Upper lobe of right lung (tissue), 1 donor: ENCODE results near the gene TPST2. TPM values are rescaled to one million over a fixed set of nuclear protein-coding genes. Genes with fewer than 3 reads are reported as not detected.

Source experiments
- ATAC-seq: fragments of 200-7000 bp; cut with Tn5 transposase; one replicate; pipeline ENCODE4 v1.9.1; 2020; ENCODE audit warnings: mild to moderate bottlenecking, moderate library complexity
- DNase-seq: peaks from one replicate; pipeline ENCODE4 v3.0.0-alpha.2; 2020
- H3K27ac ChIP-seq: fragments of 200-600 bp; one replicate; pipeline ENCODE4 v1.8.0; 2022
- H3K27me3 ChIP-seq: fragments of 200-600 bp; one replicate; pipeline ENCODE4 v1.8.0; 2022; ENCODE audit warnings: mild to moderate bottlenecking
- H3K36me3 ChIP-seq: fragments of 200-600 bp; one replicate; pipeline ENCODE4 v1.8.0; 2022
- H3K4me1 ChIP-seq: fragments of 200-600 bp; one replicate; pipeline ENCODE4 v1.8.0; 2022
- H3K4me3 ChIP-seq: fragments of 200-600 bp; one replicate; pipeline ENCODE4 v1.8.0; 2022; ENCODE audit warnings: mild to moderate bottlenecking
- H3K9me3 ChIP-seq: fragments of 200-600 bp; one replicate; pipeline ENCODE4 v1.8.0; 2022
- intact Hi-C: fragments of 100-400 bp; cut with DNase I; formaldehyde crosslinking; loops from one replicate; pipeline ENCODE4 v1.11.0; 2022
- total RNA-seq: library from RNA; stranded (reverse); fragmentation: NEBNext Ultra II Directional; extraction: Animal tissue kit (Norgen Biotek cat#: 25700); gene quantifications from one replicate; pipeline ENCODE4 v1.2.1, GENCODE V29; 2021
- TF ChIP-seq, protein P1 (sequence below): fragments of 200-600 bp; IDR thresholded peaks from one replicate; pipeline ENCODE4 v1.8.0; 2022; ENCODE audit warnings: antibody characterized with exemption
- donor health status: DM: no; HTN: yes; CAD: no; lungs with severe emphysema.

The TPST2 gene
- total RNA-seq, 1 donor from 2014 or later = 83.1 TPM

DNA sequence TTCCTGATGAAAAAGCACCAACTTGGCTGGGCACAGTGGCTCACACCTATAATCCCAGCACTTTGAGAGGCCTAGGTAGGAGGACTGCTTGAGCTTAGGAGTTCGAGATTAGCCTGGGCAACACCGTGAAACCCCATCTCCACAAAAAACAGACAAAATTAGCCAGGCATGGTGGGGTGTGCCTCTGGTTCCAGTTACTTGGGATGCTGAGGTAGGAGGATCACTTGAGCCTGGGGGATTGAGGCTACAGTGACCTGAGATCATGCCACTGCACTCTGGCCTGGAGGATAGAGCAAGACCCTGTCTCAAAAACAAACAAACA, 109.4 kb downstream of the TPST2 start:
- no peak overlapping the region for H3K4me3 ChIP-seq
- no peak overlapping the region for H3K27ac ChIP-seq
- H3K27me3 ChIP-seq = no peaks in the 10 kb centered on the region
- DNase-seq = no peak
- peaks cover 25% of the 10 kb centered on the region for H3K36me3 ChIP-seq
- peaks cover 55% of the 10 kb centered on the region for H3K4me1 ChIP-seq
- no peaks in the 10 kb centered on the region for H3K9me3 ChIP-seq
- intact Hi-C loops = no loop called here
- TF ChIP-seq, protein P1, sequence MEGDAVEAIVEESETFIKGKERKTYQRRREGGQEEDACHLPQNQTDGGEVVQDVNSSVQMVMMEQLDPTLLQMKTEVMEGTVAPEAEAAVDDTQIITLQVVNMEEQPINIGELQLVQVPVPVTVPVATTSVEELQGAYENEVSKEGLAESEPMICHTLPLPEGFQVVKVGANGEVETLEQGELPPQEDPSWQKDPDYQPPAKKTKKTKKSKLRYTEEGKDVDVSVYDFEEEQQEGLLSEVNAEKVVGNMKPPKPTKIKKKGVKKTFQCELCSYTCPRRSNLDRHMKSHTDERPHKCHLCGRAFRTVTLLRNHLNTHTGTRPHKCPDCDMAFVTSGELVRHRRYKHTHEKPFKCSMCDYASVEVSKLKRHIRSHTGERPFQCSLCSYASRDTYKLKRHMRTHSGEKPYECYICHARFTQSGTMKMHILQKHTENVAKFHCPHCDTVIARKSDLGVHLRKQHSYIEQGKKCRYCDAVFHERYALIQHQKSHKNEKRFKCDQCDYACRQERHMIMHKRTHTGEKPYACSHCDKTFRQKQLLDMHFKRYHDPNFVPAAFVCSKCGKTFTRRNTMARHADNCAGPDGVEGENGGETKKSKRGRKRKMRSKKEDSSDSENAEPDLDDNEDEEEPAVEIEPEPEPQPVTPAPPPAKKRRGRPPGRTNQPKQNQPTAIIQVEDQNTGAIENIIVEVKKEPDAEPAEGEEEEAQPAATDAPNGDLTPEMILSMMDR = no peak
- ATAC-seq = no peak

DNA sequence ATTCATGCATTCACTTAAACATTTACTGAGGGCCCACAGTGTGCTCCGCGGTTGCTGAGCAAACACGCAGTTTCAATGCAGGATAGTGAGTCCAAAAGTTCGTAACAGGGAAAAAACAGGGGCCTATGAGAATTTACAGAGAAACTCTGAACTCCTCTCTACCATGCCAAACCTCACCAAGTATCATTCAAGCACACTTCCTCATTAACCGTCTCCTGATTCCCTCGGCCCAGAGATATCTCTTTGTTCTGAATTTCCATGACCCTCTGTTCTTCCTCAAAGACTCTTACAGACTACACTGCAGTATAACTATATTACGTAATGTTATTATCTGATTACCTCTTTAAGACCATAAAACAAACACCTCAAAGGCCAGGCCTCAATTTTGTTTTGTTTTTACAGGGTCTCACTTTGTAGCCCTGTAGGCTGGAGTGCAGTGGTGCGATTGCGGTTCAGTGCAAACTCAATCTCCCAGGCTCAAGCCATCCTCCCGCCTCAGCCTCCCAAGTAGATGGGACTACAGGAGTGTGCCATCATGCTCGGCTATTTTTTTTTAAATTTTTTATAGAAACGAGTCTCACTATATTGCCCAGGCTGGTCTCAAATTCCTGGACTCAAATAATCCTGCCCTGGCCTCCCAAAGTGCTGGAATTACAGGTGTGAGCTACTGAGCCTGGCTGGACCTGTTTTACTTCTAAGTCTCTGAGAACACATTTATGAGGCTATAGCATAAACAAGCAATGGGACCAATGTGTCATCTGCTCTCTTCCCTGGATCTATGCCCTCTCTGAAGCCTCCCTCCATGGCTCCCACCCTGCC, 109.9 kb downstream of the TPST2 start:
- peak; percentile 10 for ATAC-seq

DNA sequence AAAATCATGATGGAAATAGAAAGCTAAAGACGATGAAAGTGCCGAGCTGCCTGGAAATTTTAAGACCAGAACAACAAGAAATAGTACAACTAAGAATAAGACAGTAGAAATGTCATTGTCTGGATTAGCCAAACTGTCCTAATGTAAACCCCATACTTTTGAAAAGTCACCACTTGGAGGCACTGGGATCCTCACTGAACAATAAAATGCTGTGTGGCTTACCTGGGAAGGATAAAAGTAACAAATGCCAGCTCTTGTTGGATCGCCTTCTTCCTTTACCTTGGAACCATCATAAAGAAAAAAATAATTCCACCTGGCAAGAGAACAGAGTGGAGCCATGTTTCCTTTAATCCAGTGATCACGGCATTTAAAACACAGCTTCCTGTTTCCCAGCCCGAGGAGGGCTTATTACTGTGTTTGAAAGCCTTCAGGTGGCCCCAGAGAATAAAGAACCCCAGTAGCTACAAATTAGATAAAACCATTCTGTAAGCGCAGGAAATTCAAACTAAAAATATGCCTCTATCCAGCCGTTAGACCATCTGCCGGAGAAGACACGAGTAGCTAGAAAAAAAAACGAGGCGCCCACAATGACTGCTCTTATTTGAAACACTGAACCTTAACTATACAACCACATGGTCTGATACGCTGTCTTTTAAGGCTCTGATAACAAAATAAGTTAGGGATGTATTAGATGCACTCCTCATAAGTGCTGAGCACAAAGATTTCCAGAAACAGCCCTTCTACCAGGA, 110.7 kb downstream of the TPST2 start:
- DNase-seq = no peak
- intact Hi-C loops = no loop called here
- ATAC-seq = no peak
- Histone ChIP-seq H3K36me3 (peaks cover 34% of the 10 kb centered on the region), H3K9me3 (no peaks in the 10 kb centered on the region), H3K27ac (peak overlapping the region; percentile 47), H3K4me3 (peak overlapping the region; percentile 28), H3K4me1 (peaks cover 42% of the 10 kb centered on the region), H3K27me3 (no peaks in the 10 kb centered on the region)
- TF ChIP-seq, protein P1 = no peak

More for the DNA sequence above, 109.9 kb downstream of the TPST2 start:
- intact Hi-C loops = no loop called here
- TF ChIP-seq, protein P1 = no peak
- Histone ChIP-seq H3K4me3 (peak overlapping the region; percentile 28), H3K36me3 (peaks cover 31% of the 10 kb centered on the region), H3K27ac (peak overlapping the region; percentile 47), H3K4me1 (peaks cover 50% of the 10 kb centered on the region), H3K27me3 (no peaks in the 10 kb centered on the region), H3K9me3 (no peaks in the 10 kb centered on the region)
- DNase-seq = no peak

DNA sequence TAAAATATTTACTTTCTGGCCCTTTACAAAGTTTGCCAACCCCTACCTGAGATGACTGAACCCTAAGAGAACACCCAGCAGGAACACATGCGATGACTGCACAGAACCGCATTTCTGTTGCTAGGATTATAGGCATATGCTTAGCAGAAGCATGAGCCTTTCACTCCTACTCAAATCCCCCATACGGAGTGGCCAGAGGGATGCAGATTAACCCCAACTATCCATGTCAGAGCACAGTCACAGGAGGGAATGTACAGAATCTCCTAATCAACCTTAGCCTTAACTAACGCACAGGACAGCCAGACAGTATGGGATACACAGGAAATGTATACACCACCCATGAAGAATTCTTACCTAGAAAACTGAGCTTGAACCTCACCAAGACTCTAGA, 112.6 kb downstream of the TPST2 start:
- no peak for DNase-seq
- Histone ChIP-seq H3K36me3 (peaks cover 53% of the 10 kb centered on the region), H3K4me3 (no peak overlapping the region), H3K4me1 (peaks cover 32% of the 10 kb centered on the region), H3K9me3 (no peaks in the 10 kb centered on the region), H3K27me3 (no peaks in the 10 kb centered on the region), H3K27ac (no peak overlapping the region)
- intact Hi-C loops = no loop called here
- TF ChIP-seq, protein P1 = no peak
- no peak for ATAC-seq

DNA sequence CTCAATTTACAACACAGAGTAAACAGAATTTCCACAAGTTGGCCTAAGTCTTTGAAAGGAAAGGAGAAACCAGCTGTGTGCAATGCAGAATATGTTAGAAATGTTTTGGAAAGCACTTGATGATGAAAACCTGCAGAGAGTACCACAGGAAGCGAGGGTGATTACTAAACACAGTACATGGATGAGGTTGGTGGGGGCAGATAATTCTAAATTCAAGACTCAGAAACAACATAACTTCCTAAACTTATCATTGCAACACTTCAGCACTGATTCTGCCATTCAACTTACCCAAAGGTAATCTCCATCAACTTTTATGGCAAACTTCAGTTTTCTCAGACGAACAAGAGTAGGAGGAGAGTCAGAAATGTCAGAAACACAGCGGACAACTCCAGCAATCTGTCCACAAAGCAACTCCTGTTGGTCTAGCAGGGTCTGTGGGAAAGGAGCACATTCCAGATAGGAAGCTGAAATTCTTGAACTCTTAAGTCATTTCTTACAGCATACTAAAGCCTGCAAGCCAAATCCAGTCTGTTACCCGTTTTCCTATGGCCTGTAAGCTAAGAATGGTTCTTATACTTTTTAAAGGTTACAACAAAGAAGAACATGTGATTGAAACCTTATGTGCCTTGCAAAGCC, 113.1 kb downstream of the TPST2 start:
- TF ChIP-seq, protein P1 = no peak
- no peaks in the 10 kb centered on the region for H3K9me3 ChIP-seq
- ATAC-seq (no peak), DNase-seq (no peak)
- H3K4me3 ChIP-seq = no peak overlapping the region
- H3K4me1 ChIP-seq = peaks cover 27% of the 10 kb centered on the region
- no peak overlapping the region for H3K27ac ChIP-seq
- peaks cover 58% of the 10 kb centered on the region for H3K36me3 ChIP-seq
- H3K27me3 ChIP-seq = no peaks in the 10 kb centered on the region
- intact Hi-C loops = no loop called here
